HepG2 (cell line): ENCODE data around the gene ADAMTS12. TPM values are rescaled to one million over a fixed set of nuclear protein-coding genes. Genes with fewer than 3 reads are reported as not detected.

Experiments
- ATAC-seq: fragments of 200-7000 bp; cut with Tn5 transposase; 3 replicates; pipeline ENCODE4 v1.9.1; 2020; ENCODE audit warnings: mild to moderate bottlenecking, moderate library complexity
- BruUV-seq: library from RNA; stranded (reverse); fragments of 400-500 nt; replicated peaks from 2 replicates; lab custom pipeline; 2021; lab: Mats Ljungman, UMichigan
- CTCF ChIA-PET: fragments of 300-600 bp; formaldehyde crosslinking; extraction: SDS; loops from one replicate; lab custom pipeline; 2021; ENCODE audit warnings: low total read pairs, inconsistent platforms, low intra/inter-chr PET ratio; lab: Yijun Ruan, JAX
- POLR2A ChIA-PET: fragments of 350-600 bp; sonication (Branson Sonifier 250); formaldehyde crosslinking; loops from one replicate; lab custom pipeline; 2020; ENCODE audit warnings: antibody characterized with exemption, inconsistent platforms; lab: Yijun Ruan, JAX
- DNase-seq: peaks from one replicate; pipeline ENCODE4 v3.0.0-alpha.2; 2015; ENCODE audit warnings: low spot score
- FAIRE-seq: peaks from 3 replicates; lab custom pipeline; 2011; peaks lifted over from hg19 to GRCh38; lab: Jason Lieb, UNC
- H2AFZ ChIP-seq: one replicate; pipeline ENCODE4 v1.6.1; 2011; ENCODE audit warnings: low read length, inconsistent platforms
- H3K27ac ChIP-seq: fragments of 300-600 bp; 3 replicates; pipeline ENCODE4 v1.8.0; 2011; ENCODE audit warnings: mixed run types, mild to moderate bottlenecking, mixed read lengths, low read length, inconsistent platforms; ENCODE audit not compliant: insufficient read depth; ENCODE audit errors: extremely low read length
- H3K27me3 ChIP-seq, 2 experiments: fragments of 200-600 bp in 1 of 2; 2 replicates in 1 of 2; 3 replicates in 1 of 2; pipeline versions ENCODE4 v1.6.0 to v1.8.0; 2011; ENCODE audit warnings: low read length in 2 of 2, mild to moderate bottlenecking in 2 of 2, moderate library complexity in 2 of 2, inconsistent platforms in 1 of 2; ENCODE audit not compliant: insufficient read depth in 2 of 2, control insufficient read depth in 1 of 2
- H3K36me3 ChIP-seq, 2 experiments: fragments of 200-600 bp in 1 of 2; replicated peaks in 1 of 2; 2 replicates in 1 of 2; 3 replicates in 1 of 2; pipeline versions ENCODE4 v1.5.1 to v1.8.0; 2011; ENCODE audit warnings: low read length in 2 of 2, inconsistent platforms in 1 of 2; ENCODE audit not compliant: insufficient read depth in 2 of 2, control insufficient read depth in 1 of 2
- H3K4me1 ChIP-seq: 2 replicates; pipeline ENCODE4 v1.5.1; 2012; ENCODE audit warnings: low read length, inconsistent platforms; ENCODE audit not compliant: insufficient read depth
- H3K4me2 ChIP-seq: 2 replicates; pipeline ENCODE4 v1.6.0; 2011; ENCODE audit warnings: low read depth, low read length, inconsistent platforms
- H3K4me3 ChIP-seq, 3 experiments: fragments of 200-600 bp in 1 of 3; sonication (generic), shearing (Covaris generic) in 1 of 3; replicated peaks in 1 of 3; 2 replicates each; pipeline ENCODE4 v1.5.1; 2011 to 2016; ENCODE audit warnings: low read length in 3 of 3, inconsistent platforms in 2 of 3, low read depth in 2 of 3, mild to moderate bottlenecking in 2 of 3, control low read depth in 1 of 3, mixed read lengths in 1 of 3; ENCODE audit not compliant: insufficient read depth in 1 of 3
- H3K79me2 ChIP-seq: one replicate; pipeline ENCODE4 v1.6.1; 2011; ENCODE audit warnings: low read length, inconsistent platforms; ENCODE audit not compliant: insufficient read depth
- H3K9ac ChIP-seq: 2 replicates; pipeline ENCODE4 v1.6.0; 2011; ENCODE audit warnings: mild to moderate bottlenecking, low read depth, low read length, inconsistent platforms; ENCODE audit not compliant: insufficient read depth
- H3K9me3 ChIP-seq: 2 replicates; pipeline ENCODE4 v1.5.1; 2012; ENCODE audit warnings: mild to moderate bottlenecking, low read length
- H4K20me1 ChIP-seq: 2 replicates; pipeline ENCODE4 v1.6.0; 2011; ENCODE audit warnings: inconsistent platforms, mild to moderate bottlenecking, low read length, moderate library complexity; ENCODE audit not compliant: insufficient read depth
- FOXK2 ChIP-seq: fragments of 450-650 bp; IDR thresholded peaks from 2 replicates; pipeline ENCODE4 v1.6.1; 2016
- MXD4 ChIP-seq: IDR thresholded peaks from 2 replicates; pipeline ENCODE4 v1.6.1; 2016; ENCODE audit warnings: mild to moderate bottlenecking, missing biosample characterization, missing genetic modification reagents
- MXI1 ChIP-seq: IDR thresholded peaks from 3 replicates; pipeline ENCODE4 v1.6.1; 2012; ENCODE audit warnings: low read depth, low read length, inconsistent platforms, borderline replicate concordance
- MYPOP ChIP-seq: sonication (generic); formaldehyde crosslinking; IDR thresholded peaks from 2 replicates; pipeline ENCODE4 v1.8.1; 2023; ENCODE audit warnings: mild to moderate bottlenecking, moderate library complexity, missing genetic modification reagents
- NR2F6 ChIP-seq, 2 experiments: IDR thresholded peaks; 2 replicates each; pipeline ENCODE4 v1.6.1; 2016; ENCODE audit warnings: antibody characterized with exemption in 1 of 2, mild to moderate bottlenecking in 1 of 2
- PHF8 ChIP-seq: sonication (generic); formaldehyde crosslinking; IDR thresholded peaks from 2 replicates; pipeline ENCODE4 v1.5.0; 2020; ENCODE audit warnings: missing genetic modification reagents
- RARA ChIP-seq: IDR thresholded peaks from 2 replicates; pipeline ENCODE4 v1.6.1; 2016; ENCODE audit warnings: missing genetic modification reagents, missing compliant biosample characterization
- SNAPC2 ChIP-seq: sonication (generic); formaldehyde crosslinking; IDR thresholded peaks from 2 replicates; pipeline ENCODE4 v1.8.1; 2022; ENCODE audit warnings: mild to moderate bottlenecking, missing genetic modification reagents
- SPEN ChIP-seq: sonication (generic); formaldehyde crosslinking; IDR thresholded peaks from 2 replicates; pipeline ENCODE4 v1.5.1; 2020; ENCODE audit warnings: low read depth, mild to moderate bottlenecking, missing genetic modification reagents
- SUZ12 ChIP-seq: fragments of 150-350 bp; IDR thresholded peaks from 2 replicates; pipeline ENCODE4 v1.6.1; 2014; ENCODE audit warnings: low read depth, low read length
- TBP ChIP-seq: sonication (generic); formaldehyde crosslinking; IDR thresholded peaks from 2 replicates; pipeline ENCODE4 v1.5.0; 2020; ENCODE audit warnings: missing genetic modification reagents
- THAP8 ChIP-seq: sonication (generic); formaldehyde crosslinking; IDR thresholded peaks from 2 replicates; pipeline ENCODE4 v1.5.1; 2020; ENCODE audit warnings: missing genetic modification reagents, mild to moderate bottlenecking, borderline replicate concordance
- ZNF367 ChIP-seq: sonication (generic); formaldehyde crosslinking; IDR thresholded peaks from 2 replicates; pipeline ENCODE4 v1.4.0; 2020; ENCODE audit warnings: missing genetic modification reagents, borderline replicate concordance
- ZNF564 ChIP-seq: sonication (generic); formaldehyde crosslinking; IDR thresholded peaks from 2 replicates; pipeline ENCODE4 v1.8.1; 2023; ENCODE audit warnings: mild to moderate bottlenecking, missing genetic modification reagents
- ZNF567 ChIP-seq: sonication (generic); formaldehyde crosslinking; IDR thresholded peaks from 2 replicates; pipeline ENCODE4 v1.8.1; 2023; ENCODE audit warnings: mild to moderate bottlenecking, missing genetic modification reagents, borderline replicate concordance
- WGBS: methylation state at CpG from one replicate; pipeline ENCODE4 v1.1.6; 2017; ENCODE audit warnings: low lambda C conversion rate; 5-methylcytosine and 5-hydroxymethylcytosine counted together
- in situ Hi-C: cut with HindIII; loops from 2 replicates; pipeline ENCODE4 v1.10.0; 2017; ENCODE audit warnings: low pct_unique_long_range_greater_than_20kb; ENCODE audit not compliant: extremely low pct_ligation_motif_present
- intact Hi-C: fragments of 100-400 bp; cut with micrococcal nuclease; formaldehyde crosslinking; loops from one replicate; pipeline ENCODE4 v1.10.0; 2022; ENCODE audit not compliant: unreplicated experiment
- polyA plus RNA-seq, 8 experiments: library from polyadenylated mRNA; depleted of rRNA in 3 of 8; stranded (reverse) in 7 of 8; unstranded in 1 of 8; fragments of >200 nt; fragmentation: Illumina TruSeq in 4 of 8; extraction: Trizol in 4 of 8; gene quantifications; 2 replicates each; pipeline versions ENCODE4 v1.2.1 to v1.2.3, GENCODE V29; 2011 to 2016; ENCODE audit warnings: low read depth in 4 of 8, missing spikeins in 1 of 8, mixed read lengths in 1 of 8; ENCODE audit not compliant: insufficient read depth in 1 of 8
- total RNA-seq, 5 experiments: library from RNA; depleted of rRNA; stranded (reverse); fragments of >200 nt; fragmentation: Illumina TruSeq; extraction: Trizol; gene quantifications; 2 replicates each; pipeline ENCODE4 v1.2.3, GENCODE V29; 2016; ENCODE audit warnings: low read depth in 1 of 5

Gene ADAMTS12
- total and polyA plus RNA-seq, 2 of the 13 experiments (the other 11 are each of a cell fraction or from before 2014, with no cell fraction given), result 0.03 TPM; not detected in 1

- FAIRE-seq (no peak), ATAC-seq (no peak), DNase-seq (no peak)
- Histone ChIP-seq H3K9ac (no peak overlapping the region), H3K79me2 (no peaks in the 10 kb centered on the region), H3K4me2 (no peak overlapping the region), H3K4me3 (no peak overlapping the region), H3K36me3 (no peaks in the 10 kb centered on the region), H4K20me1 (no peaks in the 10 kb centered on the region), H3K27ac (no peak overlapping the region), H2AFZ (no peak overlapping the region), H3K9me3 (no peaks in the 10 kb centered on the region), H3K27me3 (no peaks in the 10 kb centered on the region), H3K4me1 (no peaks in the 10 kb centered on the region)
- no TSS peak for BruUV-seq
- TF ChIP-seq TBP (CRISPR knock-in tag), result no peak
- CTCF ChIA-PET, result no interaction called here
- intact Hi-C loops (no loop called here), in situ Hi-C loops (no loop called here)
- POLR2A ChIA-PET, result no interaction called here
- 13% methylated on average over 3 of the region's 3 CpGs for WGBS
Measured at GRCh38 chr5:33883482-33883881, 8.3 kb downstream of the ADAMTS12 start.

- ChIA-PET POLR2A (no interaction called here), CTCF (no interaction called here)
- Histone ChIP-seq H3K27ac (no peak overlapping the region), H3K4me1 (no peaks in the 10 kb centered on the region), H3K4me3 (no peak overlapping the region), H3K4me2 (no peak overlapping the region), H2AFZ (no peak overlapping the region), H3K27me3 (no peaks in the 10 kb centered on the region), H3K9me3 (no peaks in the 10 kb centered on the region), H3K36me3 (no peaks in the 10 kb centered on the region), H4K20me1 (no peaks in the 10 kb centered on the region), H3K79me2 (no peaks in the 10 kb centered on the region), H3K9ac (no peak overlapping the region)
- in situ Hi-C loops (no loop called here), intact Hi-C loops (no loop called here)
- FAIRE-seq (no peak), ATAC-seq (no peak), DNase-seq (no peak)
- 31% methylated on average over 3 of the region's 3 CpGs for WGBS
- no TSS peak for BruUV-seq
- TF ChIP-seq MXI1 (no peak), ZNF564 (CRISPR knock-in tag) (no peak), SUZ12 (no peak), FOXK2 (no peak), NR2F6 (IDR thresholded peaks at IDR 0.05) (no peak), NR2F6 (CRISPR knock-in tag; IDR thresholded peaks at IDR 0.05) (no peak), ZNF567 (CRISPR knock-in tag) (no peak), PHF8 (CRISPR knock-in tag) (no peak), SNAPC2 (CRISPR knock-in tag) (no peak), SPEN (CRISPR knock-in tag) (no peak), RARA (CRISPR knock-in tag) (no peak), ZNF367 (no peak), MXD4 (CRISPR knock-in tag) (no peak), MYPOP (CRISPR knock-in tag) (no peak), THAP8 (CRISPR knock-in tag) (no peak)
Measured at GRCh38 chr5:33880319-33880718, 11.5 kb downstream of the ADAMTS12 start.
